GM12878 (cell line): ENCODE data around the gene CABLES1. TPM values are rescaled to one million over a fixed set of nuclear protein-coding genes. Genes with fewer than 3 reads are reported as not detected.
A peak's percentile ranks its signal among the peaks of the same experiment; 100 is the strongest.

Experiments used
- ATF7 ChIP-seq: fragments of 450-650 bp; IDR thresholded peaks from 2 replicates; pipeline ENCODE4 v1.6.1; 2016; ENCODE audit warnings: low read depth, mild to moderate bottlenecking
- BCL3 ChIP-seq: IDR thresholded peaks from 2 replicates; pipeline ENCODE4 v1.6.1; 2011; ENCODE audit warnings: borderline replicate concordance, low read depth, mild to moderate bottlenecking, moderate library complexity, low read length; ENCODE audit not compliant: insufficient read depth, poor library complexity, severe bottlenecking
- BCLAF1 ChIP-seq: fragments of 450-650 bp; IDR thresholded peaks from 2 replicates; pipeline ENCODE4 v1.6.1; 2017; ENCODE audit warnings: antibody characterized with exemption, mild to moderate bottlenecking, moderate library complexity
- BHLHE40 ChIP-seq, 2 experiments: fragments of 450-650 bp in 1 of 2; IDR thresholded peaks; 2 replicates each; pipeline ENCODE4 v1.6.1; 2011 to 2017; ENCODE audit warnings: low read depth in 2 of 2, borderline replicate concordance in 1 of 2, improper control_type of control experiment in 1 of 2, low read length in 1 of 2, mild to moderate bottlenecking in 1 of 2
- BMI1 ChIP-seq: fragments of 450-650 bp; IDR thresholded peaks from 2 replicates; pipeline ENCODE4 v1.6.1; 2016; ENCODE audit warnings: mild to moderate bottlenecking, moderate library complexity, borderline replicate concordance
- CBFB ChIP-seq: IDR thresholded peaks from 2 replicates; pipeline ENCODE4 v1.6.1; 2016; ENCODE audit warnings: antibody characterized with exemption, low read depth
- CHD2 ChIP-seq: IDR thresholded peaks from 2 replicates; pipeline ENCODE4 v1.6.1; 2011; ENCODE audit warnings: low read depth, low read length, improper control_type of control experiment, borderline replicate concordance
- CREM ChIP-seq: IDR thresholded peaks from 2 replicates; pipeline ENCODE4 v1.6.1; 2014; ENCODE audit warnings: antibody characterized with exemption, low read depth
- EED ChIP-seq: sonication (generic); IDR thresholded peaks from 2 replicates; pipeline ENCODE4 v1.6.1; 2016; ENCODE audit warnings: antibody characterized with exemption, low read depth
- FOXM1 ChIP-seq: IDR thresholded peaks from 2 replicates; pipeline ENCODE4 v1.6.1; 2012; ENCODE audit warnings: low read depth, mild to moderate bottlenecking, inconsistent platforms, low read length, moderate library complexity
- IKZF1 ChIP-seq: fragments of 450-650 bp; conservative IDR thresholded peaks from 2 replicates; pipeline ENCODE4 v1.6.1; 2017; ENCODE audit warnings: antibody characterized with exemption, mild to moderate bottlenecking
- IRF4 ChIP-seq: IDR thresholded peaks from 2 replicates; pipeline ENCODE4 v1.6.1; 2011; ENCODE audit warnings: low read depth, low read length
- KLF5 ChIP-seq: fragments of 450-650 bp; IDR thresholded peaks from 2 replicates; pipeline ENCODE4 v1.6.1; 2014; ENCODE audit warnings: mild to moderate bottlenecking; ENCODE audit not compliant: partially characterized antibody
- MTA2 ChIP-seq: fragments of 450-650 bp; IDR thresholded peaks from 2 replicates; pipeline ENCODE4 v1.6.1; 2016; ENCODE audit warnings: low read depth, mild to moderate bottlenecking, moderate library complexity
- NFIC ChIP-seq: IDR thresholded peaks from 2 replicates; pipeline ENCODE4 v1.6.1; 2012; ENCODE audit warnings: low read depth, mild to moderate bottlenecking, inconsistent platforms, low read length, moderate library complexity
- PML ChIP-seq: IDR thresholded peaks from 2 replicates; pipeline ENCODE4 v1.6.1; 2012; ENCODE audit warnings: low read length, inconsistent platforms
- POLR2A ChIP-seq: IDR thresholded peaks from 2 replicates; pipeline ENCODE4 v1.6.1; 2011; ENCODE audit warnings: low read depth, mild to moderate bottlenecking, low read length
- RELA ChIP-seq: fragments of 450-650 bp; IDR thresholded peaks from 2 replicates; pipeline ENCODE4 v1.8.0; 2014; ENCODE audit warnings: borderline replicate concordance; ENCODE audit not compliant: partially characterized antibody
- RUNX3 ChIP-seq: IDR thresholded peaks from 2 replicates; pipeline ENCODE4 v1.6.1; 2012; ENCODE audit warnings: low read length, inconsistent platforms
- SP1 ChIP-seq: IDR thresholded peaks from one replicate; pipeline ENCODE4 v1.6.1; 2011; ENCODE audit warnings: low read depth, low read length
- ZNF384 ChIP-seq: IDR thresholded peaks from 2 replicates; pipeline ENCODE4 v1.6.1; 2012; ENCODE audit warnings: low read depth, mild to moderate bottlenecking, low read length, improper control_type of control experiment, borderline replicate concordance
- ZNF592 ChIP-seq: fragments of 450-650 bp; IDR thresholded peaks from 2 replicates; pipeline ENCODE4 v1.6.1; 2017; ENCODE audit warnings: mild to moderate bottlenecking, moderate library complexity
- polyA plus RNA-seq, 11 experiments: library from polyadenylated mRNA; depleted of rRNA in 4 of 11; unstranded in 6 of 11; stranded (reverse) in 5 of 11; fragments of >200 nt; fragmentation: Nextera tagmentation in 4 of 11; fragmentation: Illumina TruSeq in 1 of 11; extraction: Ambion mirVana in 4 of 11; extraction: Trizol in 1 of 11; gene quantifications; 1 replicate in 1 of 11; 2 replicates in 10 of 11; pipeline versions ENCODE4 v1.2.1 to v1.2.3, GENCODE V29; 2011 to 2016; ENCODE audit warnings: inconsistent platforms in 2 of 11, missing spikeins in 2 of 11, low read depth in 1 of 11
- total RNA-seq, 4 experiments: library from RNA; depleted of rRNA in 3 of 4; stranded (reverse); fragments of >200 nt in 3 of 4; fragmentation: Illumina TruSeq in 1 of 4; extraction: Trizol in 1 of 4; gene quantifications; 2 replicates each; pipeline versions ENCODE4 v1.2.1 to v1.2.3, GENCODE V29; 2013 to 2021

The CABLES1 gene
- total and polyA plus RNA-seq, 10 of the 15 experiments (the other 5 are each of a cell fraction or from before 2014, with no cell fraction given), result 2.9 to 27.2 (median 8.2) TPM

- TF ChIP-seq EED (peak; percentile 81), MTA2 (peak; percentile 98), BCL3 (peak; percentile 39), IKZF1 (peak; percentile 95), CBFB (peak; percentile 90), FOXM1 (peak; percentile 92), ATF7 (peak; percentile 95), SP1 (peak; percentile 65), PML (peak; percentile 59; the same call in 1 of the 2 replicates), BHLHE40 (IDR thresholded peaks at IDR 0.05; ENCODE audit: borderline replicate concordance in 1 of 2, low read depth in 2 of 2, low read length in 1 of 2) (peak; percentile 84 to 89), POLR2A (peak; percentile 37; the same call in 1 of the 2 replicates), CREM (peak; percentile 89; the same call in 1 of the 2 replicates), BCLAF1 (0 out of 2 replicates have a peak, but pooled peaks have one; percentile 30), BMI1 (peak; percentile 75), RUNX3 (peak; percentile 94), ZNF384 (peak; percentile 85; the same call in 1 of the 2 replicates), NFIC (peak; percentile 82), KLF5 (peak; percentile 94), ZNF592 (peak; percentile 84), RELA (peak; percentile 55), IRF4 (peak; percentile 79; the same call in 1 of the 2 replicates), CHD2 (peak; percentile 81; the same call in 1 of the 2 replicates)
These were observed 106.7 kb downstream of the CABLES1 start (continued) for GRCh38 chr18:23241833-23242496.
